ENCODE data around the gene LARP4.

DNA sequence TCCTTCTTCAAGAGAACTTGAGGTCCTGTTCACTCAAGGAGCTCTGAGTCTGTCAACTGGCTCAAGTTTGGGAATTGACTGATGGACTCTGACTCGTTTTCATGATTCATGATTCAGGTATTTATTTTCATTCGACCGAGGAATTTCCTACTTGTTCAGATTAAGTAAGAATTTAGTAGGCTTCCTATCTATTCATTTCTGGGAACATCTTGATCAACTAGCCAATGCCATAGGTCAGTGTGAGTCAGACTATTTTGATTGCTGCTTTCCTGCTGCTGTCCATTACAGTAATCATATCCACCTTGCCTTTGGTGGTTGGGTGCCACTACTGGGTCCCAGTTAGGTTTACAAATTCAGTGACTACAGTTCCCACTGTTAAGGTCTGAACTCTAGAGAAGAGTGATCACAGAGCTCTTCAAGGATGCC is 10.4 kb upstream of the LARP4 start:
- TF ChIP-seq, protein P1, sequence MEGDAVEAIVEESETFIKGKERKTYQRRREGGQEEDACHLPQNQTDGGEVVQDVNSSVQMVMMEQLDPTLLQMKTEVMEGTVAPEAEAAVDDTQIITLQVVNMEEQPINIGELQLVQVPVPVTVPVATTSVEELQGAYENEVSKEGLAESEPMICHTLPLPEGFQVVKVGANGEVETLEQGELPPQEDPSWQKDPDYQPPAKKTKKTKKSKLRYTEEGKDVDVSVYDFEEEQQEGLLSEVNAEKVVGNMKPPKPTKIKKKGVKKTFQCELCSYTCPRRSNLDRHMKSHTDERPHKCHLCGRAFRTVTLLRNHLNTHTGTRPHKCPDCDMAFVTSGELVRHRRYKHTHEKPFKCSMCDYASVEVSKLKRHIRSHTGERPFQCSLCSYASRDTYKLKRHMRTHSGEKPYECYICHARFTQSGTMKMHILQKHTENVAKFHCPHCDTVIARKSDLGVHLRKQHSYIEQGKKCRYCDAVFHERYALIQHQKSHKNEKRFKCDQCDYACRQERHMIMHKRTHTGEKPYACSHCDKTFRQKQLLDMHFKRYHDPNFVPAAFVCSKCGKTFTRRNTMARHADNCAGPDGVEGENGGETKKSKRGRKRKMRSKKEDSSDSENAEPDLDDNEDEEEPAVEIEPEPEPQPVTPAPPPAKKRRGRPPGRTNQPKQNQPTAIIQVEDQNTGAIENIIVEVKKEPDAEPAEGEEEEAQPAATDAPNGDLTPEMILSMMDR (IDR thresholded peaks at IDR 0.05): no peak
- TF ChIP-seq POLR2A (IDR thresholded peaks at IDR 0.05) (no peak), POLR2AphosphoS5 (IDR thresholded peaks at IDR 0.05) (peak in 1 of 3 donors; percentile 16), EP300 (IDR thresholded peaks at IDR 0.05) (no peak)

All from stomach (tissue), 4 donors.